ENCODE measurements around the gene MXD4.
"Not testable (repeated sequence)": the region's sequence is repeated elsewhere in the genome, so short reads cannot be mapped to it uniquely, and the experiment has no call there.

MXD4 gene

DNA sequence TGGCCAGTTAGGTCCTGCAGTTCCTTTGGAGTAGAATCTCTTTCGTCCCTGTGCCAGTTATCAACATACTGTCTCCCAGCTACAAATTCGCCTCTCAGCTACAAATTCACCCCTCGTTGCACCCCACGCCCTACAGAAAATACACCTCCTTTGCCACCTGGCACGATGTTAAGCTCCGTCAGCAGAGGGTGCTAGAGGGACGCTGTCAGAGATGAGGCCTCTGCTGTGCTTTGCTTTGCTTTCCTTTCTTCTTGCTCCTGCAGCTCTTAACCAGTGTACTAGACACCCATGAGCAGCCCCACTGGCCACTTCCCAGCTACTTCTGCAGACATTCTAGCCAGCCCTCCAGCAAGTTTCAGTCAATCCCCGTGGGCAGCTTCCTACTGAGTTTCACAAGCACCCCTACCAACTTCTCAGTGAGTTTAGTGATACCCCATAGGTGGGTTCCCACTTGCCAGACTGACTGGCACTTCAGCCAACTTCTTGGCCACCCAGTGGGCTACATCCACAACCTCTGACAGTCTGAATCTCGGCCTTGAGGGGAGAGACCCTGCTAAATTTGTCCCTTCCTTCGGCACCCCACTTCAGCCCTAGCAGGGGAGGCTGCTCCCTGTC, 41.8 kb downstream of the MXD4 start:
- DNase-seq (ENCODE audit: low spot score): peak; percentile 91

DNA sequence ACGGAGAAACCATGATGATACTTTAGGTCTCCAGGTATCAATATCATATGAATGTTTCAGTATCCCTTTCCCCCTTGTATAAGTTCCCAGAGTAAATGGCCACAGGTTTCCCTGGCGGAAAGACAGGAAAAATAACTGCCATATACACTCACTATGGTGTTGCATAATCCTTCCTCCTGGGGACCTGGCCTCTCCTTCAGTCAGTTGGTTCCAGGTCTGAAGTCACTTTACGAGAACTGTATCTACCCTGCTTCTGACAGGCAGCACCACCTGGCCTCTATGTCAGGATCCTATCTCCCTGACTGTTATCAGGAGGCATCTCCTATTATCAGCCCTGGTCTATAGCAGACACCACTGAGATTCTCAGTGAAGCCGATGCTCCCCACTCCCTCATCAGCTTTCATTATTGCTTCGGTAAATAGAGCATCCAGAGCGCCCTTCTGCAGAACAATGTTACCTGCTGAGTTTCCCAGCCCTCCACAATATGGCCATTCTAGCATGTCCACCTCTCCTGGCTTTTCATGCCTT, 42.6 kb downstream of the MXD4 start:
- peak; percentile 65 for DNase-seq (ENCODE audit: low spot score)

DNA sequence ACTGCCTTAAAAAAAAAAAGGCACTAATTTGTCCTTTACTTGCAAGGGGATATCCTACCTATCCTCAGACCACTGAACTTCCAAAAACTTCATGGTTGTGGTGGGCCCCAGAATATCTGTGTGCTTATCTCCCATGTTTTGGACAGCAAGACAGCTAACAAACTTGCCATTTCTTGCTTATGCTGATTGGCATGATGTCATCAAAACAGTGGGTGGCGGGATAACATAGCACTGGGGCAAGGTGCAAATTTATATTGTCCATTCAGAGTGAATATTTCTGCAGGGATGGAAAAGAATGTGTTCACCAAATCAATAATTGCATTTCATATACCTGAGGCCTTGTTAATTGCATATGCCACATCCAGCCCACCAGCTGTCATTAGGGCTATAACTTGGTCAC, 43.5 kb downstream of the MXD4 start:
- DNase-seq (ENCODE audit: low spot score): no peak

DNA sequence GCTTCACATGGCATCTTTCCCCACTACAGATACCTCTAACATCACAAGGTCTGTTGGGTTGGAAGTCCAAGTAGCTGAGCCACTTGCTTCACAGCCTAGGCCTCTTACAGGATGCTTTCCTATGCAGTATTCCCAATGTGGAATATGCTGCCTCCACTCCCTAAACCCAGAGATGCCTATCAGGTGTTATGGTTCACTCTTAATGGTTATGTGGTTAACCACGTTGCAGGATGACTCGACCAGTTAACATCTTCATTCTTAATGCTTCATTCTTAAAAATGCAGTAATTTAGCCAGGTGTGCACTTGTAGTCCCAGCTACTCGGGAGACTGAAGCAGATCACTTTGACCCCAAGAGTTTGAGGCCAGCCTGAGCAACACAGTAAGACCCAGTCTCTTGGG, 44.2 kb downstream of the MXD4 start:
- no peak for DNase-seq (ENCODE audit: low spot score)

DNA sequence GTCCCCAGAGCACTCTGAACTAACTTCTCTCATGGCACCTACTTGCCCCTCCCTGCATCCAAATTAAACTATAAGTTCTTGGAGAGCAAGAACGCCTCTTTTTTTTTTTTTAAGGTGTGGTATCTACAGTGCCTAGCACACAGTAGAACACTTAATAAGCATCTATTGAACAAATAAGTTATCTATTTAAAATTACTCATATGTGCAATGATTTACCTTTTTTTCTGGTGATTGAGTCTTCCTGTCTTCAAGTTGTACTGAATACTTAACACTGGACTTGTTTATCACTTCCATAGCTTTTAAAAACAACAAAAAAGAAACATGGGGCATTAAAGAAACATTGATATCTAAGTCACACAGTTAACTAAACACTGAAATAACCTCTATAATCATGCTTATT, 49.1 kb downstream of the MXD4 start:
- no peak for DNase-seq (ENCODE audit: low spot score)

DNA sequence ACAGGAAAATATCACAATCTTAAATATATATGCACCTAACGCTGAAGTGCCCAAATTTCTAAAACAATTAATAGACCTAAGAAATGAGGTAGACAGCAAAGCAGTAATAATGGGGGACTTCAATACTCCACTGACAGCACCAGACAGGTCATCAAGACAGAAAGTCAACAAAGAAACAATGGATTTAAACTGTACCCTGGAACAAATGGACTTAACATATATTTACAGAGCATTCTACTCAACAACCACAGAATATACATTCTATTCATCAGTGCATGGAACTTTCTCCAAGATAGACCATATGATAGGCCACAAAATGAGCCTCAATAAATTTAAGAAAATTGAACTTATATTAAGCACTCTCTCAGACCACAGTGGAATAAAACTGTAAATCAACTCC, 59.1 kb downstream of the MXD4 start:
- not testable (repeated sequence) for DNase-seq (ENCODE audit: low spot score)

Measured in cerebellar cortex (tissue), 1 donor.